NCI-H82 (cell line): ENCODE data around the gene HMCN1.

Experiments
- DNase-seq: peaks from one replicate; lab custom pipeline; 2025; lab: John Stamatoyannopoulos, UW

The HMCN1 gene

DNA sequence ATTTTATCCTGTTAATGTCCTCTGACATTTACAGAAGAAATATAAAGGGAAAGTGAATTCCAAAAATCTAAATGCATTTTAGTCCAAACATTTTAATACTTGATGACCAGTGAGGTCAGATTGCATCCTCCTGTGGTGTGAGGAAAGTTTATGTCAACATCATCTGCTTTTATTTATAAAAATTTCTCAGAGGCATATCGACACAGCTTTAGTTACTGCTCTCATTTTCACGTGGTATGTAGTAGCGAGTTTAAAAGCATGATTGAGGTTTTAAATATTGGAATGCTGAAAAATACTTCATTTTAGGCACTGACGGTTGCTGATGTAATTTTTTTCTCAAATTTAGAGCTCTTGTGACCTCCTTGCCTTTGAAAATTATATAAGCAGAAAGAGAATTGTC is 234.8 kb downstream of the HMCN1 start:
- DNase-seq = no peak

DNA sequence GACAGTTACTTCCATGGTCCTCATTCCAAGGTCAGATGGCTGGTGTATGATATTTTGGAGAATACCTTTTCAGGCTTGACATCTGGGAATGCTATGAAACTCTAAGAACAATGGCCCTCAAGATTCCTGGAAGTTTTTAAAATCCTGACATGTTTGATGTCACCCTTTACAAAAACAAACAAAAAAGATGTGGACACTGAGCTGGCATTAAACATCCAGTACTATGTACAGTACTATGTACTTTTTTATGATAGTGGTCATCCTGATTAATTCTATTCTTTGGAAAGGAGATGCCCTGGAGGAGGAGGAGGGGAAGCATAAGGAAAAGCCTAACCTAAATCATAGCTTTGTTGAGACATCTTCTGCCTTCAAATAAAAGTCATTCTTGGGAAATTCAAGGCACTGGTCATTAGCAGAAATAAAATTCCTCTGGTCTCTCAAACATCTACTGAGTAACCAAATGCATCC is 235.4 kb downstream of the HMCN1 start:
- DNase-seq = no peak

DNA sequence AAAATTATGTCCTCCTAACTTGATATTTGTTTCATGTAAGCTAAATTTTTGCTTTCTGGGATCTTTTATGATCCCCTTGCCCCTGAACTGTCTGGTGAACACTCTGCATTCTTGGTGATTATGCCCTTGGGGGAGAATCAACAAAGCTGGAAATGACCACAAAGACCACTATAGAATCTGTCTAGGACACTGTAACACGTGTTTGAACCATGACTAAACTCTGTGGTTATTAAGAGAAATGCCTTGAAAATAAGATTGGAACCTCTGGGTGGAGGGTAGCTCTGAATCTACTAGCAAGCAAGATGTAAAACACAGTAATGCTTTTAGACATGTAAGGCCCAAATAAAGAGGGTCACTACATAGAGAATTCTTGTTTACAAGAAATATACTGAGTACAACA is 237.5 kb downstream of the HMCN1 start:
- DNase-seq = no peak

DNA sequence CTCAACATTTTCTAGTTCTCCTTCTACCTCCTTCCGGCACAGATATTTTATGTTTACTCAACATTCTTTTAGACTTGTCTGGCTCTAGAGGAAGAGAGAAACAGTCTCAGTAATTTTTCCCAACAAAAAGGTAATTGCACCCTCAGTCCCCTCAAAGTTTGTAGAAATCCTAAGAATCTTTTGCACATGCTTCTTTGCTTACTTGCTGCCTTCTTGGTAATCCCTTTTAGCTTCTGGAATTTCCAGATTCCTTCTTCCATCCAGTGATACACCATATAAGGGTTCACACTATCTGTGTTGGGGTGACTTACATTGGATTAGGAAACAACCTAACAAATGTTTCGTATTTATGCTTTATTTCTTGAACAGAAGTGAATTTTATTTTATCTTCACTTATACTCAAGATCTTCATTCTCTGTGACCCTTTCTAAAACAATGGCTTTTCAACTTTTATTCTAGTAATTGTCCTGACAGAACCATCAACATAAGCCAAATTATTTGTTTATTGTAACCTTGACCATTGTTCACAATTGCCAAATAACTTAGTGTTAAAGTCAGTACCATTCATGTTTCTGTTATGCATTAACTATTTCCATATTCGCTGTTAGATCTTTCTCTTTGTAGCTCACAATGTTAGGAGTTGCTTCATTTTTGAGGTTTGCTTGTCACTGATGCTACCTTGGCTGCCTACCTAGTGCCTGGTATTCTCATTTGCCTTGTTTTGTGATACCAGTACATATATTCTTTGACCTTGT is 238.1 kb downstream of the HMCN1 start:
- DNase-seq = no peak

DNA sequence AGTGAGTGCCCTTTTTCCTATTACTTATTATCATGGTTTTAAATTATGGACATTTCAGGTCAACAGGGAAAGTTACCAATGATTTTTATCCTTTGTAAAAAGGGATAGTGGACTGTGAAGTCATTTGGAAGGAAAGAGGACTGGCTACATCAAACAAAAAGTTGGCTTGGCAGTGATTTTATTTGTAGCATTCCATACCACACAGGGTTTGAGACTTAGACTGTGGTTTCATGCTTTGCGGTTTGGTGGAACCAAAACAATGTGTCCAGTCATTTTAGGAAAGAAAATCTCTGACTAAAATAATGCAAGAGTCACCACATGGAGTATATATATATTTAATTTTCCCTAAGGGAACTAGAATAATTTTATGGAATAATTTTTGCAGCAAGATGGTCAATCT is 239.5 kb downstream of the HMCN1 start:
- DNase-seq = no peak

DNA sequence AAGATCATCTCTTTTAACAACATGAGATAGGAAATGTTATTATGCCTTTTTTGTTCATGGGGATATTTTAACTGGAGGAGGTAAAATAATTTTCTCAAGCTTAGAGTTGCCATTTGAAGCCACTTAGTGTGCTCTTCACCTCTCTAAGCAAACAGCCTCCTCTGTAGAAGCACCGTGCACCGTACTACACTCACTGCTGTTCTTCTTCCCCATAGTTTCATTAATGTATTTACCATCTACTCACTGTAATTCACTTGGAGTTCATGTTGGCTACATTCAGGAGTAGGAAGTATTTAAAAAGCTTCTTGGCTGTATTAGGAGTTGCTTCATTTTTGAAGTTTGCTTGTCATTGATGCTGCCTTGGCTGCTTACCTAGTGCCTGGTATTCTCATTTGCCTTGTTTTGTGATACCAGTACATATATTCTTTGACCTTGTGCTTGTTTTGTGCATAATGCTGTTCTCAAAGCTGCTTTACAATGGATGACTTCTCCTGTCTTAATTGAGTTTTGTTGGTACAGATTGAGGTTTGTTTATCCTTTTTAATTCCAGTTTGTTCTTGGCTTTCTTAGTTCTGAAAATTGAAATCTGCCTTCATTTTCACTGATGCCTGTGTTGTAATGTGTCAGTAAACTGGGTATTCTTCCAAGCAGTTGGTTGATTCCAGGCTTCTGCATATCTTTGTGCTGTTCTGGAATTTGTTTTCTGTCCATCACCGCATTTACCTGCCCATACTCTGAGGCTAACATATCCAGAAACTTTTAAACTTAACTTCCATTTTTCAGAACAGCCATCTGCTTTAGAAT is 240.4 kb downstream of the HMCN1 start:
- no peak for DNase-seq

DNA sequence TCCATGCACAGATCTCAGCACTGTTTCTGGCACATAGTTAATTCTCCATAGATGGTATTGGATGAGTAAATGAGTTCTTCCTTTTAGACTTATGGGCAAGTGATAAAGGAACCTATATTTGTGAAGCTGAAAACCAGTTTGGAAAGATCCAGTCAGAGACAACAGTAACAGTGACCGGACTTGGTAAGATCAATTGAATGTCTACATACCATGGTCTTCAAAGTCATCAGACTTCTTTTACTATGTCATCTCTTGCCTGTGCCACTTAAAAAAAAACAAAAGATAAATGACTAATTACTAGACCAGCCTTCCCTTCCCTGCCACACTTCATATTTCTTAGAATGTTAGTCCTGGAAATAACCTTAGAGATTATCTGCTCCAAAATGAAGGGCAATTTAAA is 246.7 kb downstream of the HMCN1 start:
- no peak for DNase-seq

DNA sequence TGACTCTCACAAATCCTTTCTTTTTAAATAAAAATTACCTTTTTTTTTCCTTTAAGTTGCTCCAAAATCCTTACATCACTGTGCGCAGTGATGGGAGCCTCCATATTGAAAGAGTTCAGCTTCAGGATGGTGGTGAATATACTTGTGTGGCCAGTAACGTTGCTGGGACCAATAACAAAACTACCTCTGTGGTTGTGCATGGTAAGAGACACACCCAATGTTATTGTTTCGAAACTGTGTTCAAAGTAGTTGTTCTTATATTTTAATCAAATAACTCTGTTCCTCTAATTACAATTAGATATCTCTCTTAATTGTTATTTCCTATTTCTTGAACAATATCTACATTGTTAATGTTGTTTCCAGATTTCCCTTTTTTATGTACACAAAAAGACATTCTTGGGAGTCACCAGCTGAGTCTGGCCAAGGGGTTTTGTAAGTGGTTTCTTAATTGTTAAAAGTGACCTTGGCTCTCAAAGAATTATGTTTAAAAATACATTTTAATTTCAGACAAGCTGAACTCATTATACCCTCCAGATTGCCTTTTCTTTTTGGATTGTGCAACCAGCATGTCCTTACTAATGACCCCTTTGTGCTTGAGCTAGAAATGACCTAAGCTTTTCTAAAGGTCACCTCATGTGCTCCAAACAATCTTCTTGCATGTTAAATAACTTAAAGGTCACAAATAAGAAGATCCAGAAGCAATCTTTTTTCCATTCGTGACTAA is 250.1 kb downstream of the HMCN1 start:
- DNase-seq = no peak

DNA sequence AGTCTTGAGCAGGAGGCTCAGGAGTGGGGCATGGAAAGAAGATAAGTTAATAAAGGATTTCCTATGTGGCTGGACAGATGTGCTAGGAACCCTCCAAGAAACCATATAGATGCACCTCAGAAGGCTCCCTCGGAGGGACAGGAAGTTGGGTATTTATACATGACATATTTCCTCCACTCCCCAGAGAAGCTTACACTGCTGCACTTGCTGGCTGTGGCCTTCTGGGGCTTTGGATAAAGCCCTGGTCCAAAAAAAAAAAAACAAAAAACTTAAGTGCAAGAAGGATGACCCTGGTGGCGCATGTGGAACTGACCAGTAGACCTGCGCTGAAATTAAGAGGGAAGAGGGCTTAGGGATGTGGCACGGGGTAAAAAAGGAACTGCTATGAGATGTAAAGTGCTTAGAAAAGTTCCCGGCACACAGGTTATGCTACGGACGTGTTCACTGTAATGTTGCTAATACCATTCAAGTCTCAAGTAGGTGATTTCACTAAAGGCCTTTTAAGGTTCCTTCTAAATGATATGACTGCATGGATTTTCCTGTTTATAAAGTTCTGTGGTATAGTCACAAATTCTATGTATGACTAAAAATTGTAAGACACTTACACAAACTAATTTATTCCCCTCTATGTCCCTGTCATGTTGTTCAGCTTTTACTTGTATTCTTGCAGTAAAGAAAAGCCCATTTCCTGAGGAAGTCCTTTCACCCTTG is 253.6 kb downstream of the HMCN1 start:
- DNase-seq = no peak

DNA sequence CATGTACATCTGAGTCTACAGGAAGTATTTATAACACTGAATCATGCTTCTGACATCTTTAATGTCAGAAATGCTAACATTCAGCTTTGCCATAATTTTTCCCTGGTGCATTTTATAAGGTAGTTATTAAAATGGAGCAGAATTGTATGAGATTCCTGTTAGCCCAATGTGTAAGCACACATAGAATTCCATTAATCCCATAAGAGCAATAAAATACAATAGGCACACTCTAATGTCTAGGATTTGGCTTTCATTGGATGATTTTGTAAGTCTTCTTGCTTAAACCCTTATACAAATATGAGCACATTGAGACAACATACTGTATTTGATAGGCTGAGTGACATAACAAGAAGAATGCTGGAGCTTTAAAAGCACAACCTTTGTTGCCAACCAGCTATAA is 256.4 kb downstream of the HMCN1 start:
- no peak for DNase-seq

DNA sequence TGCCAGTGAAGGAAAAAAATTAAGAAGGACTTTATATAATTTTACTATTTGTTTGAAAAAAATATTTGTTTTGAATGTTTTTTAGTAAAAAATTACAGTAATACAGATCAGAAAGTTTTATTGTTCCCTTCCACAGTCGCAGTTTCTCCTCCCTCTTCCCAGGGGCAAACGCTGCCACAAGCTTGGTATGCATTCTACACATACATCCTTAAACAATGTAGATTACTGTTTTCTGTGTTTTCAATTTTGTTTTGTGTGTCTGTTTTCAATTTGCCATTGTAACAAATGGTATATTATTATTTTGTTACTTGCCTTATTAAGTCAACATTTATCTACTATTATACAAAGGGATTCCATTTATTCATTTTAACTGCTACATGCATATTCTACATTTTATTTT is 257.1 kb downstream of the HMCN1 start:
- DNase-seq = no peak

DNA sequence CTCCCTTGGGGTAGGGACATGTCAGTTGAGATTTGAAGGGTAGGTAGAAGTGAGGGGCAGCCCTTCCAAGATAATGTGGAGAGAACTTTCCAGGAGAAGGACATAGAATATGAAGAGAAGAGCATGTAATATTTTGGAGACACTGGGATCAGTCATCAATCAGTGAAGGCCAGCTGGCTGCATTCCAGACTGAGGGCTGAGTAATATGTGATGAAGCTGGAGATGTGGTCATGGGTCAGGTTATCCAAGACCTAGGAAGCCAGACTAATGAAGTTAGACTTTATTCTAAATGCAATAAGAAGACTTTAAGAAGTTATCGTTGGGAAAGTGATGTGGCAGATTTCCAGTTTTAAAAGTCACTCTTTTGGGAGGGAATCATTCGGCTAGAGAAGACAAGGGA is 262.0 kb downstream of the HMCN1 start:
- no peak for DNase-seq

DNA sequence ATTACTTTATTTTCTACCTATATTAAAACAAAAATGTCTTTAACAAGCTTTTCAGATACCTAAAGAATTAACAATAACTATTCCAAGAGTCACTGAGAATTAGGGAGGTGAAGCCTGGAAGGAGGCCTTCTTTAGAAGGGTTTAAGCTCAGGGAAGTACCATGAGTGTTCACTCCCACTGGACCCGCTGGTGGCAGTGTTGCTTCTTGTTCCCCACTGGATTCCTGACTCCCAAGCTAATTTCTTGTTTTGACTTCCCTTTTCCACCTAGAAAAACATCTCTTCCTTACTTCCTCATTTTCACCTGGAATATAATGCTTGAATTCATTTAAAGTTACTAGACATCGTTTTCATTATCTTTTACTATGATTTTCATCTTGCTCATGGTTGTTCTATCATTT is 264.2 kb downstream of the HMCN1 start:
- peak; percentile 44 for DNase-seq

DNA sequence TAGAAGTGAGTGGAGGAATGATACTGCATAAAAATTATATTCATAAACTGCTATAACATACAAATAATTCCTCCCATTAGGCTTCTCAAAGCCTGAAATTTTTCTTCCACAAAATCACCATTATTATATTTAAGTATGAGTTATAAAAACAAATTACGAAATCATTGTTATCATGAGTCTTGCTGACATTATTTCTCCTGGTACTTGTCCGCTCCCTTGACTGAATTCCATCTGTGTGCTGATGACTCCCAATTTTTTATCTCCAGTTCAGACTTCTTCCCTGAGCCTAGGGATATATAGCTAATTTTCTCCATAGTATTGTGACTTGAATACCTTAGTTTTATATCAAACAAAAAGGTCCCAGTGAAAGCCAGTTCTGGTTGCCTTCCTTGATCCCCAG is 268.2 kb downstream of the HMCN1 start:
- no peak for DNase-seq

DNA sequence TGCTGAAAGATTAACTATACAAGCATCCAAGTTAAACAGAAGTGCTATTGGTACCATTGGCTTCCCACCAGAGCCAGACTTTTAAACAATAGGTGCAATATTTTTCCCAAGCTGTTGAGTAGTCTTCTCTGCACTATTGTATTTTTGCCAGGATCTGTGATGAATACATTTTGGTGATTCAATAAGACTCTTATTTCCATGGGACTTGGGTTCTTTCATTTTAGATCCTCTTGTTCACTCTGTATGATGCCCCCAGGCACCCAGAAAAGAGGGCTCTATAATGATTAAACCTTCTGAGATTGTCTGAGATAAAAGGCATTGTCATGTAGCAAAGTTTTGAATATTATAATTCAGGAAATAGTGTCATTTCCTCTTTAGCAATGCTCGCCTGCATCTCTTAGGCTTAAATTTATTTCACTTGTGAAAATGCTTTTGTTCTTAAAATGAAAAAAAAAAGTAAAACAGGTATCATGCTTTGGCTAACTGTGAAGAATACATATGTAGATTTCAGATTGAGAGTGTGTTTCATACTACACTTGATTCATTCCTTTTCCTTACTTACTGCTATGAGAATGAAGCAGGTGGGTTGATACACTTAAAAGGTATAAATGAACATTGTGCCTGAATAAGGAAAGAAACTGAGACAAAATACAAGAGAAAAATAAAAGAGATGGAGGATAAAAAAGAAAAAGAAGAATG is 275.0 kb downstream of the HMCN1 start:
- DNase-seq = no peak

DNA sequence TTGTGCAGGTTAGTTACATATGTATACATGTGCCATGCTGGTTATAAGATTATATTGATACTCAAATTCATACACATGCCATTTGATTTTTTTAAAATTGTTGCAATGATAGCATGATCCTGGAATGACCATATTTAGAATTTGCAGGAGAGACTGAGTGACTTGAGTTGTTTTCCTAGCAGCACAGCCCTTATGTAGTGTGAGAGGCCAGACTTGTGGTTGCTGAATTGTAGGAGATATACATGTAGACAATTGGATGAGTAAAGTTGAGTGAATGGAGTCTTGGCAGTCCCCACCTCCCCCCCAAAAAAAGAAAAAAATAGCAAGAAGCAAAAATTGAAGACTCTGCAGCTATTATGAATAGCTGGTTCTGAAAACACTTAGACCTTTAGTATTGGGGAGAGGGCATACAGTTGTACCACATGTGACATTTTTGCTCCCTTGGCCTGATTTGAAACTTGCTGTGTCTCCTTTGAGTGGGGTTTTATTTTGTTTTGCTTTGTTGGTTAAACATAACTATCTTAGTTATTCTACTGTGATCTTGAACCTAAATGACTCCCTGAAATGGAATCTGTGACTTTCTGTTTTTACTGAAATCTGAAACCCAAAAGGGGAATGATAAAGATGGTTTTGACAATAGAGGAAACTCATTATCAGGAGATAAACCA is 280.3 kb downstream of the HMCN1 start:
- DNase-seq = no peak

DNA sequence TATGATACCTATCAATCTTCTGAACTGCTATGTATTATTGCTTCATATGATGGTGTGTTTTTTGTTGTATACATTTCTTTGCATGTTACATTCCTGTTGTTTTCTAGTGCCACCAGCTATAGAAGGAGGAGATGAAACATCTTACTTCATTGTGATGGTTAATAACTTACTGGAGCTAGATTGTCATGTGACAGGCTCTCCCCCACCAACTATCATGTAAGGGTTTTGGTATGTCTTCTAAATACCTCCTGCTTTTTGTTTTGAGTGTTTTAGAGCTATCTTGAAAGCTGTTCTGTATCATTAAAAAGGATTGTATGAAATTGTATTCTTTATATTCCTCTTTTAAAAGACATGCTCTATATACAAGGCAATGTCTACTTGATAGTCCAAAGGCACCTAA is 282.7 kb downstream of the HMCN1 start:
- no peak for DNase-seq

DNA sequence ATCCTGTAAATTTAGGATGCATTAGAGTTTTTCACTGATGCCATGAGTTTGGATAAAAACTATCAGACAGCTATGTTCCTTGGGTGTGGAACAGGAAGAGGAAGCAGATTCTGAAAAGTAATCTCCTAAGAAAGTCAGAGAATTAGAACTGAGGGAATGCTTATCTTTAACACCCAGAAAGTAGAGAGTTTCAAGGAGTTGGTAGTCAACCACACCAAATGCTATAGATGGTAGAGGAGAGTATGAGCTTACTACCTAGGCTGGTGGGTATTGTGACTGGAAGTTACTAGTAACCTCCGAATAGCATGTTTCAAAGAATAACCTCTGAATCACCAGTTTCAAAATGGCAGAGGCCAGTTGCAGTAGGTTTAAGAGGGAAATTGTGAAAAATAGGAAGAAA is 288.0 kb downstream of the HMCN1 start:
- DNase-seq = no peak

DNA sequence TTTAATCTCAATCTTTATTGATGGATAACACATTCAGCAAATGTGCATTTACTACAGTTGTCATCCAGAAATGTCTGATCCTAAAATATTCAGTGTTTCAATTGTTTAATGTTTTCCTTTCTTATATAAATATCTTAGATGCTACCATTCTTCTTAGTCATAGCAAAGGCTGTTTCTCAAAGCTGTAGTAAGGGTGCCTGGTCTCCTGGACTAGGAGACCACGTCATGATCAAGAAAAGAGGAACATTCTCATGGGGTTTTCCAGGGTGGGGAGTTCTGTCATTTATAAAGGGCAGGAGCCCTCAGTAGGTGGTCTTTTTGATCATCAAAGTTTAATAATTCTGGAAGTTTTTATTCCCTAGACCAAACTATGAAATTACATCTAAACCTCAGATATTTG is 292.8 kb downstream of the HMCN1 start:
- DNase-seq = no peak

DNA sequence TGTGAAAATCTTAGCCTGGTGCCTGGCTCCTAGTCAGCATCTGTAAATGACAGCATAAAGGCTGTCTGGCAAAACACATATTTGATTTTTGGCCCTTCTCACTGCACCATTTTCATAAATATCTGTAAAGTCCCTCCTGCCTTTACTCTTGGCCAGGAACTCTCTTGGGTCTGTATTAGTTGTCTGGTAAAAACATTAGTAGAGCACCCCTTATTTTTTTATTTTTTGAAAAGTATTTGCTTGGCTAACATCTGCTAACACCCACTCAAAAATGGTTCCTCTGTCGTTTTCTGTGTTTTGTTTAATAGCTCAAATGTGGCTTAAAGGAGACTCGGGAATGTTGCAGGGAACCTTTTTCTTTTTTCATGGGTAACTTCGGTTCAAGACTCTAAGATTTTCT is 293.4 kb downstream of the HMCN1 start:
- DNase-seq = no peak

DNA sequence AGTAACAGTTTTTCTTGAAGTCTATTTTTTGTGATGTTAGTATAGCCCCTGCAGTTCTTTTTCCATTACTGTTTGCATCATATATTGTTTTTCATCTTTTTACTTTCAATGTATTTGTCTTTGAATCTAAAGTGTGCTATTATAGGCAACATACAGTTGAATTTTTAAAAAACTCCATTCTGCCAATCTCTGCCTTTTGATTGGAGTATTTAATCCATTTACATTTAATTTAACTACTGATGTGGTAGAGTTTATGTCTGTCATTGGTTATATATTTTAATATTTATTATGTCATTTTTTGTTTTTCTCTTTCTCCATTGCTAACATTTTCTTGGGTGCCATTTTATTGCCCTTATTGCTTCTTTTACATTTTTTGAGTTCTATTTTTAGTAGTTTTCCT is 296.3 kb downstream of the HMCN1 start:
- no peak for DNase-seq
